HEK293T (cell line): ENCODE data around the gene NDRG3.

Experiments used
- HDGF ChIP-seq: fragments of 450-650 bp; IDR thresholded peaks from 2 replicates; pipeline ENCODE4 v1.6.1; 2017; ENCODE audit warnings: antibody characterized with exemption, borderline replicate concordance
- TARDBP ChIP-seq: fragments of 450-650 bp; IDR thresholded peaks from 2 replicates; pipeline ENCODE4 v1.6.1; 2016

GRCh38 chr20:36686944-36687343 lies 58.9 kb downstream of the NDRG3 start:
- no peak for TF ChIP-seq TARDBP
- no peak for TF ChIP-seq HDGF
